Smooth muscle cell (in vitro differentiated cells): ENCODE measurements around the gene GPC5. TPM values are rescaled to one million over a fixed set of nuclear protein-coding genes. Genes with fewer than 3 reads are reported as not detected.

Experiments
- DNase-seq: peaks from one replicate; lab custom pipeline; 2025; ENCODE audit not compliant: unreplicated experiment; lab: John Stamatoyannopoulos, UW
- H2AFZ ChIP-seq: fragments of 200-600 bp; sonication (generic); 2 replicates; pipeline ENCODE4 v1.6.0; 2016; ENCODE audit warnings: antibody characterized with exemption, low read depth, mild to moderate bottlenecking
- H3F3A ChIP-seq: fragments of 200-600 bp; sonication (generic); 2 replicates; pipeline ENCODE4 v1.6.0; 2017; ENCODE audit warnings: antibody characterized with exemption, low read depth
- H3K27ac ChIP-seq: fragments of 200-600 bp; sonication (generic); 2 replicates; pipeline ENCODE4 v1.5.1; 2016; ENCODE audit warnings: low read depth, mild to moderate bottlenecking
- H3K27me3 ChIP-seq: fragments of 200-600 bp; sonication (generic); 2 replicates; pipeline ENCODE4 v1.6.1; 2016; ENCODE audit warnings: low read depth, mild to moderate bottlenecking
- H3K36me3 ChIP-seq: fragments of 200-600 bp; sonication (generic); 2 replicates; pipeline ENCODE4 v1.5.1; 2016; ENCODE audit warnings: low read depth
- H3K4me1 ChIP-seq: fragments of 200-600 bp; sonication (generic); 2 replicates; pipeline ENCODE4 v1.5.1; 2016; ENCODE audit warnings: low read depth
- H3K4me2 ChIP-seq: fragments of 200-600 bp; sonication (generic); 2 replicates; pipeline ENCODE4 v1.6.0; 2016; ENCODE audit warnings: mild to moderate bottlenecking
- H3K4me3 ChIP-seq: fragments of 200-600 bp; sonication (generic); 2 replicates; pipeline ENCODE4 v1.5.1; 2016; ENCODE audit warnings: mild to moderate bottlenecking
- H3K79me2 ChIP-seq: fragments of 200-600 bp; sonication (generic); 2 replicates; pipeline ENCODE4 v1.6.0; 2016; ENCODE audit warnings: low read depth, mild to moderate bottlenecking
- H3K9ac ChIP-seq: fragments of 200-600 bp; sonication (generic); 2 replicates; pipeline ENCODE4 v1.6.0; 2016; ENCODE audit warnings: low read depth
- H3K9me3 ChIP-seq: fragments of 200-600 bp; sonication (generic); replicated peaks from 2 replicates; pipeline ENCODE4 v1.5.1; 2016; ENCODE audit warnings: low read depth
- H4K20me1 ChIP-seq: fragments of 200-600 bp; sonication (generic); 2 replicates; pipeline ENCODE4 v1.6.0; 2016; ENCODE audit warnings: low read depth
- whole genome bisulfite sequencing: methylation state at CpG from one replicate; pipeline ENCODE4 v1.1.7; 2016; ENCODE audit warnings: low lambda C conversion rate; 5-methylcytosine and 5-hydroxymethylcytosine counted together
- polyA plus RNA-seq: library from polyadenylated mRNA; unstranded; fragments of >200 nt; fragmentation: Nextera tagmentation; extraction: Ambion mirVana; gene quantifications from 2 replicates; pipeline ENCODE4 v1.2.1, GENCODE V29; 2016
- total RNA-seq: library from RNA; depleted of rRNA; stranded (reverse); fragments of >200 nt; gene quantifications from 2 replicates; pipeline ENCODE4 v1.2.3, GENCODE V29; 2014
- TF ChIP-seq, protein P1 (sequence below): fragments of 200-600 bp; sonication (generic); IDR thresholded peaks from 2 replicates; pipeline ENCODE4 v1.5.1; 2017; ENCODE audit warnings: borderline replicate concordance, mild to moderate bottlenecking, antibody characterized with exemption; ENCODE audit not compliant: insufficient read depth, poor library complexity, severe bottlenecking

The GPC5 gene
- total and polyA plus RNA-seq, 2 experiments from 2014 or later, result 0.99 to 1.0 TPM

DNA sequence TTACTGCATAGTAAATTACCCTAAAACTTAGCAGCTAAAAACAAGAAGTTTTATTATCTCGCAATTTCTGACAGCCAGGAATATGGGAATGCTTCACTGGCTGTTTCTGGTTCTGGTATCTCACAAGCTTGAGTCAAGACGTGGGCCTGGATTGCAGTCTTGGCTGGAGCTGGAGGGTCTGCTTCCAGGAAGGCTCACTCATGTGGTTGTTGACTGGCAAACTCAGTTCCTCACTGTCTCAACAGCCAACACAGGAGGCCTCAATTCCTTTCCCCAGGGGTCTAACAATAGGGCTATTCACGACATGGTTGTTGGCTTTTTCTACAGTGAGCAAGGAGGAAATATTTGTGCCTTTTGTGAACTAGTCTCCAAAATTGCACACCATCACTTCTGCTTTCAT is 146.3 kb downstream of the GPC5 start:
- Histone ChIP-seq H3K36me3 (no peaks in the 10 kb centered on the region), H2AFZ (peak overlapping the region; percentile 95), H4K20me1 (no peaks in the 10 kb centered on the region), H3K9ac (no peak overlapping the region), H3K79me2 (no peaks in the 10 kb centered on the region), H3F3A (no peaks in the 10 kb centered on the region), H3K4me1 (peaks cover 10% of the 10 kb centered on the region), H3K27ac (peak overlapping the region; percentile 18), H3K27me3 (no peaks in the 10 kb centered on the region), H3K4me3 (no peak overlapping the region), H3K4me2 (peak overlapping the region; percentile 67), H3K9me3 (no peaks in the 10 kb centered on the region)
- 8% methylated on average over 3 of the region's 3 CpGs for WGBS
- peak; percentile 1 for DNase-seq
- TF ChIP-seq, protein P1, sequence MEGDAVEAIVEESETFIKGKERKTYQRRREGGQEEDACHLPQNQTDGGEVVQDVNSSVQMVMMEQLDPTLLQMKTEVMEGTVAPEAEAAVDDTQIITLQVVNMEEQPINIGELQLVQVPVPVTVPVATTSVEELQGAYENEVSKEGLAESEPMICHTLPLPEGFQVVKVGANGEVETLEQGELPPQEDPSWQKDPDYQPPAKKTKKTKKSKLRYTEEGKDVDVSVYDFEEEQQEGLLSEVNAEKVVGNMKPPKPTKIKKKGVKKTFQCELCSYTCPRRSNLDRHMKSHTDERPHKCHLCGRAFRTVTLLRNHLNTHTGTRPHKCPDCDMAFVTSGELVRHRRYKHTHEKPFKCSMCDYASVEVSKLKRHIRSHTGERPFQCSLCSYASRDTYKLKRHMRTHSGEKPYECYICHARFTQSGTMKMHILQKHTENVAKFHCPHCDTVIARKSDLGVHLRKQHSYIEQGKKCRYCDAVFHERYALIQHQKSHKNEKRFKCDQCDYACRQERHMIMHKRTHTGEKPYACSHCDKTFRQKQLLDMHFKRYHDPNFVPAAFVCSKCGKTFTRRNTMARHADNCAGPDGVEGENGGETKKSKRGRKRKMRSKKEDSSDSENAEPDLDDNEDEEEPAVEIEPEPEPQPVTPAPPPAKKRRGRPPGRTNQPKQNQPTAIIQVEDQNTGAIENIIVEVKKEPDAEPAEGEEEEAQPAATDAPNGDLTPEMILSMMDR, result no peak

DNA sequence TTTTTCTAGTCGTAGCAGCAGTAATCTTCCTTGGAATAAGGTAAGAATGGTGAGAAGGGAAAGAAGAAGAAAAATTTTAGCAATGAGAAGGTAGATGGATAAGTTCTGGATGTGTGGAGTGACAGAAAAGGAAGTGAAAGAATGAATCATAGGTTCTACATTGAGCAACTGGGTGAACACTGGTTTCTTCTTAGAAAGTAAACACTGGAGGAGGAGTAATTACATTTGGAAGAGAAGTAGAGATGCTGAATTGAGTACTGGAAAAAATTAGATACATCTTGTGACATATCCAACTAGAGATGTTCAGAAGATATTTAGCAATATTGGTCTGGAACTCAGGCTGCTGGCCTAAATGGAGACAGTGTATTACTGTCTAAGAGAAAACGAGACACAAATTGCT is 148.5 kb downstream of the GPC5 start:
- H3K36me3 ChIP-seq, result no peaks in the 10 kb centered on the region
- H3K4me1 ChIP-seq, result peaks cover 8% of the 10 kb centered on the region
- H3K27me3 ChIP-seq, result no peaks in the 10 kb centered on the region
- WGBS, result 93% methylated on average over 2 of the region's 2 CpGs
- H3K4me2 ChIP-seq, result no peak overlapping the region
- no peaks in the 10 kb centered on the region for H4K20me1 ChIP-seq
- no peak for DNase-seq
- H3K9me3 ChIP-seq, result no peaks in the 10 kb centered on the region
- H3K79me2 ChIP-seq, result no peaks in the 10 kb centered on the region
- H3K9ac ChIP-seq, result no peak overlapping the region
- no peak overlapping the region for H3K27ac ChIP-seq
- no peak overlapping the region for H3K4me3 ChIP-seq
- no peaks in the 10 kb centered on the region for H3F3A ChIP-seq
- peak overlapping the region; percentile 23 for H2AFZ ChIP-seq
- TF ChIP-seq, protein P1, result no peak

DNA sequence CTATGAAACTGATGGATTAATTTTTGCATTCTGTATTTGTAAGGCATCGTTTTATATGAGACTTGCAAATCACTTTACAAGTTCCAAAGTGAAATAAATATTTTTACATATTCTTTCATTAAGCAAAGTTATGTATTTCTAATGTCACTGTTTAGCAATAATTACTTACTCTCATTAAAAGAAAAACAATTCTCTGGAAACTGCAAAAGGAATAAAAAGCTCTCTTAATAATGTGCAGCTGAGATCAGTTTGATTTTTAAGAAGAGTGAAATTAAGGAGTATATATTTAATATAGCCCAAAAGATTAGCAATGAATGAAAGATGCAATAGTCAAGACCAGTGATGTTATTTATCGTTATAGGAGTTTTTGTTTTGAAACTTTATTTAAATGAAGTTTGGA is 155.2 kb downstream of the GPC5 start:
- H3K9ac ChIP-seq, result no peak overlapping the region
- H3K36me3 ChIP-seq, result no peaks in the 10 kb centered on the region
- no peak for DNase-seq
- TF ChIP-seq, protein P1, result no peak
- no peak overlapping the region for H3K27ac ChIP-seq
- H3K27me3 ChIP-seq, result no peaks in the 10 kb centered on the region
- 87% methylated on average over 2 of the region's 2 CpGs for WGBS
- no peaks in the 10 kb centered on the region for H3F3A ChIP-seq
- H3K4me1 ChIP-seq, result no peaks in the 10 kb centered on the region
- H3K4me2 ChIP-seq, result no peak overlapping the region
- no peaks in the 10 kb centered on the region for H3K9me3 ChIP-seq
- no peaks in the 10 kb centered on the region for H4K20me1 ChIP-seq
- no peak overlapping the region for H3K4me3 ChIP-seq
- H3K79me2 ChIP-seq, result no peaks in the 10 kb centered on the region
- H2AFZ ChIP-seq, result no peak overlapping the region

DNA sequence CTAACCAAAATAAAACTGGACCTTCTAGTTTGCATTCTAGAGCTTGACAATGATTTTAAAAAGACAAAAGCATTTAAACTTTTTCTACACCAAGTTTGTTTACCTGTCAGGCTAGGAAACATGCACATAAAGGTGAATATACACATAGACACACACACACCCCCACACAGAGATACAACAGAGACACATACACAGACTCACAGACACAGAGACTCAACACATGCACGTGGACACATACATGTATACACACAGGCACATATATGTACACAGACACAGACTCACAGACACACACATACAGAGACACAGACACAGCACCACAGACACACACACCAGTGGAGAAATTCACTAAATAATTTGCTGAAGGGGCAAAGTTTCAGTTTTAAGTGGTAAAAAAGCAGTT is 155.7 kb downstream of the GPC5 start:
- no peaks in the 10 kb centered on the region for H3K36me3 ChIP-seq
- WGBS, result 86% methylated on average over 1 of the region's 1 CpG
- no peaks in the 10 kb centered on the region for H3F3A ChIP-seq
- no peak overlapping the region for H3K4me3 ChIP-seq
- H4K20me1 ChIP-seq, result no peaks in the 10 kb centered on the region
- H3K9ac ChIP-seq, result no peak overlapping the region
- no peaks in the 10 kb centered on the region for H3K9me3 ChIP-seq
- H3K27ac ChIP-seq, result no peak overlapping the region
- H3K79me2 ChIP-seq, result no peaks in the 10 kb centered on the region
- H3K27me3 ChIP-seq, result no peaks in the 10 kb centered on the region
- TF ChIP-seq, protein P1, result no peak
- DNase-seq, result no peak
- H3K4me1 ChIP-seq, result no peaks in the 10 kb centered on the region
- H2AFZ ChIP-seq, result no peak overlapping the region
- H3K4me2 ChIP-seq, result no peak overlapping the region
